ENCODE data around the gene SH3TC2.

The SH3TC2 gene

DNA sequence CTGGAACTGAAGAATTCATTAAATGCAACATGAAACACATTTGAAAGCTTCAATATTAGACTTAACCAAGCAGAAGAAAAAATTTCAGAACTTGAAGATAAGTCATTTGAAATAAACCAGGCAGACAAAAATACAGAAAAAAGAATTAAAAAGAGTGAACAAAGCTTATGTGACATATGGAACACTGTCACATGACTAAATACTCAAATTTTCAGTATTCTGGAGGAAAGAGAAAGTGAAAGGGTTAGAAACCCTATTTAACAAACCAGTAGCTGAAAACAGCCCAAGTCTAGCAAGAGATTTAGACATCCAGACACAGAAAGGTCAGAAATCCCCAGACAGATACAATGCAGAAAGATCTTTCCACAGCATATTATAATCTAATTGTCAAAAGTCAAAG lies 37.1 kb upstream of the SH3TC2 start:
- no peak for TF ChIP-seq POLR2AphosphoS5 (IDR thresholded peaks at IDR 0.05; ENCODE audit: low read depth, low read length)

DNA sequence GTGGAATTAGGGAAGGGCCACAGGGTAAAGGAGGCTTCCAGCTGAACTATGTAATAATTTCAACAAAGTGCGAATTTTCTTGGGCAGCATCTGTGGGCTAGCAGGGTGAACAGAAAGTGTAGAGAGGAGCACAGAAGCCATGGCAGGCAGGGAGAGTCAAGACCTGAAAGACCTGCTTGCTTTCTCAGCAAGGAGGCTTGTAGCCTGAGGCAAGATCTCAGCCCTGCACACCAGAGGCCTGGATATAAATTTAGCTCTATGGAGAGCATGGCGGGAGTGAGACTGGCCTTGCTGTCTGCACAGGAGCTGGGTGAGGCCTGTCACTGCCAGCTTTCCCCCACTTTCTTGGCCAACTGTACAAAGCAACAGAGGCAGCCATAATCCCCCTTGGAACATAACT lies 32.1 kb upstream of the SH3TC2 start:
- TF ChIP-seq POLR2AphosphoS5 (IDR thresholded peaks at IDR 0.05; ENCODE audit: low read depth, low read length) (no peak), FOXP2 (optimal IDR thresholded peaks at IDR 0.05; ENCODE audit: borderline replicate concordance, extremely low read depth, extremely low read length, insufficient read depth) (no peak), TAF1 (IDR thresholded peaks at IDR 0.05; ENCODE audit: borderline replicate concordance, insufficient read depth, low read length) (no peak), SIN3A (IDR thresholded peaks at IDR 0.05; ENCODE audit: borderline replicate concordance, insufficient read depth, low read length) (no peak)
- TF ChIP-seq, protein P1, sequence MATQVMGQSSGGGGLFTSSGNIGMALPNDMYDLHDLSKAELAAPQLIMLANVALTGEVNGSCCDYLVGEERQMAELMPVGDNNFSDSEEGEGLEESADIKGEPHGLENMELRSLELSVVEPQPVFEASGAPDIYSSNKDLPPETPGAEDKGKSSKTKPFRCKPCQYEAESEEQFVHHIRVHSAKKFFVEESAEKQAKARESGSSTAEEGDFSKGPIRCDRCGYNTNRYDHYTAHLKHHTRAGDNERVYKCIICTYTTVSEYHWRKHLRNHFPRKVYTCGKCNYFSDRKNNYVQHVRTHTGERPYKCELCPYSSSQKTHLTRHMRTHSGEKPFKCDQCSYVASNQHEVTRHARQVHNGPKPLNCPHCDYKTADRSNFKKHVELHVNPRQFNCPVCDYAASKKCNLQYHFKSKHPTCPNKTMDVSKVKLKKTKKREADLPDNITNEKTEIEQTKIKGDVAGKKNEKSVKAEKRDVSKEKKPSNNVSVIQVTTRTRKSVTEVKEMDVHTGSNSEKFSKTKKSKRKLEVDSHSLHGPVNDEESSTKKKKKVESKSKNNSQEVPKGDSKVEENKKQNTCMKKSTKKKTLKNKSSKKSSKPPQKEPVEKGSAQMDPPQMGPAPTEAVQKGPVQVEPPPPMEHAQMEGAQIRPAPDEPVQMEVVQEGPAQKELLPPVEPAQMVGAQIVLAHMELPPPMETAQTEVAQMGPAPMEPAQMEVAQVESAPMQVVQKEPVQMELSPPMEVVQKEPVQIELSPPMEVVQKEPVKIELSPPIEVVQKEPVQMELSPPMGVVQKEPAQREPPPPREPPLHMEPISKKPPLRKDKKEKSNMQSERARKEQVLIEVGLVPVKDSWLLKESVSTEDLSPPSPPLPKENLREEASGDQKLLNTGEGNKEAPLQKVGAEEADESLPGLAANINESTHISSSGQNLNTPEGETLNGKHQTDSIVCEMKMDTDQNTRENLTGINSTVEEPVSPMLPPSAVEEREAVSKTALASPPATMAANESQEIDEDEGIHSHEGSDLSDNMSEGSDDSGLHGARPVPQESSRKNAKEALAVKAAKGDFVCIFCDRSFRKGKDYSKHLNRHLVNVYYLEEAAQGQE (IDR thresholded peaks at IDR 0.05; ENCODE audit: insufficient read depth in 1 of 2, low read depth in 2 of 2, low read length in 2 of 2) = no peak

DNA sequence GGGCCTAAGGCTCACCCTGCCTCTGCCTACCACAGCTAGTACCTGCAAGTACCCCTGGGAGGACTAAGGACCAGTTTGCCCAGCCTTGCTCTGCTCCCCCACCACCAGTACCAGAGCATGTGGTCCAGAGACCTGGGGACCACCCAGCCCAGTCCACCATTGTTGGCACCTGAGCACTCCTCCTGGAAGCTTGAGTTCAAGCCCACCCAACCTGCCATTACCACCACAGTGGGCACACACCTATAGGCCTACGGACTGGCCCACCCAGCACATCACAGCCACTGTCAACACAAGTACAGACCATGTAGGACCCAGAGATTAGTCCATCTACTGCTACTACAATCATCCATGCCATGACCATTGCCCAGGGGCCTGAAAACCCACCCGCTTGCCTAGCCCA lies 30.8 kb upstream of the SH3TC2 start:
- TF ChIP-seq, protein P1 (IDR thresholded peaks at IDR 0.05; ENCODE audit: insufficient read depth in 1 of 2, low read depth in 2 of 2, low read length in 2 of 2) = no peak
- no peak for TF ChIP-seq POLR2AphosphoS5 (IDR thresholded peaks at IDR 0.05; ENCODE audit: low read depth, low read length)
- no peak for TF ChIP-seq TAF1 (IDR thresholded peaks at IDR 0.05; ENCODE audit: borderline replicate concordance, insufficient read depth, low read length)
- no peak for TF ChIP-seq SIN3A (IDR thresholded peaks at IDR 0.05; ENCODE audit: borderline replicate concordance, insufficient read depth, low read length)
- no peak for TF ChIP-seq FOXP2 (optimal IDR thresholded peaks at IDR 0.05; ENCODE audit: borderline replicate concordance, extremely low read depth, extremely low read length, insufficient read depth)

DNA sequence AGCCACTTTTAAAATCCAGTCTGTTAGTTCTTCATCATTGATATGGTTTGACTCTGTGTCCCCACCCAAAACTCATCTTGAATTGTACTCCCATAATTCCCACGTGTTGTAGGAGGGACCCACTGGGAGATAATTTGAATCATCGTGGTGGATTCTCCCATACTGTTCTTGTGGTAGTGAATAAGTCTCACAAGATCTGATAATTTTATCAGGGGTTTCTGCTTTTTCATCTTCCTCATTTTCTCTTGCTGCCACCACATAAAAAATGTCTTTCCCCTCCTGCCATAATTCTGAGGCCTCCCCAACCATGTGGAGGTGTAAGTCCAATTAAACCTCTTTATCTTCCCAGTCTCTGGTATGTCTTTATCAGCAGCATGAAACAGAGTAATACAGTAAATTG lies 26.9 kb upstream of the SH3TC2 start:
- no peak for TF ChIP-seq SIN3A (IDR thresholded peaks at IDR 0.05; ENCODE audit: borderline replicate concordance, insufficient read depth, low read length)
- no peak for TF ChIP-seq FOXP2 (optimal IDR thresholded peaks at IDR 0.05; ENCODE audit: borderline replicate concordance, extremely low read depth, extremely low read length, insufficient read depth)
- TF ChIP-seq TAF1 (IDR thresholded peaks at IDR 0.05; ENCODE audit: borderline replicate concordance, insufficient read depth, low read length) = no peak
- TF ChIP-seq POLR2AphosphoS5 (IDR thresholded peaks at IDR 0.05; ENCODE audit: low read depth, low read length) = no peak
- TF ChIP-seq, protein P1 (IDR thresholded peaks at IDR 0.05; ENCODE audit: insufficient read depth in 1 of 2, low read depth in 2 of 2, low read length in 2 of 2) = no peak

DNA sequence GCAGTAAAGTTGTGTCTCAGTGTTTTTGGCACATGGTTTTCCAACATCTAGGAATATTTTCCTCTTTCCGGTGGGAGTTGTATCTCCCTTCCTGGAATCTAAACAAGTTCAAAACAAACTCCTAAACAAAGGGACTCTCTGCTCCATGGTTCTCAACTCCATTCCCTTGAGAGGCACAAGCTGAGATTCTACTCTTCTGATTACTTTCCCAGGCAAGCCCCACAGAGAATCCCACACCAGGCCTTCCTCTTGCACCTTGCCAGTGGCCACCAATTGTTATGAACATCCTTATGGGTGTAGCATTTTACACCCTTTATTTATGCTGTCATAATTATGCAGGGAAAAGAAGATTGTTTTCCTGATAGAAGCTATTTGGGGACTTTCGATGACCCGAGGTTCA lies 25.8 kb upstream of the SH3TC2 start:
- TF ChIP-seq FOXP2 (optimal IDR thresholded peaks at IDR 0.05; ENCODE audit: borderline replicate concordance, extremely low read depth, extremely low read length, insufficient read depth) (no peak), SIN3A (IDR thresholded peaks at IDR 0.05; ENCODE audit: borderline replicate concordance, insufficient read depth, low read length) (no peak), POLR2AphosphoS5 (IDR thresholded peaks at IDR 0.05; ENCODE audit: low read depth, low read length) (no peak), TAF1 (IDR thresholded peaks at IDR 0.05; ENCODE audit: borderline replicate concordance, insufficient read depth, low read length) (no peak)
- TF ChIP-seq, protein P1 (IDR thresholded peaks at IDR 0.05; ENCODE audit: insufficient read depth in 1 of 2, low read depth in 2 of 2, low read length in 2 of 2) = no peak

Measured in PFSK-1 (cell line).